NB4 (cell line): ENCODE data around the gene PIRT.

ENCODE experiments used
- DNase-seq: peaks from one replicate; pipeline ENCODE4 v3.0.0; 2010; ENCODE audit warnings: low read depth
- H3K4me3 ChIP-seq: one replicate; pipeline ENCODE4 v1.5.1; 2011; ENCODE audit warnings: mild to moderate bottlenecking, low read depth, low read length, moderate library complexity
- CTCF ChIP-seq: IDR thresholded peaks from one replicate; pipeline ENCODE4 v1.5.1; 2012; ENCODE audit warnings: low read depth, low read length
- MAX ChIP-seq: IDR thresholded peaks from 2 replicates; pipeline ENCODE4 v1.6.1; 2011; ENCODE audit warnings: low read depth, low read length
- MYC ChIP-seq: IDR thresholded peaks from 2 replicates; pipeline ENCODE4 v1.6.1; 2011; ENCODE audit warnings: low read depth, low read length
- POLR2A ChIP-seq: IDR thresholded peaks from 2 replicates; pipeline ENCODE4 v1.6.1; 2011; ENCODE audit warnings: mild to moderate bottlenecking; ENCODE audit not compliant: insufficient read length; ENCODE audit errors: extremely low read depth

PIRT gene

DNA sequence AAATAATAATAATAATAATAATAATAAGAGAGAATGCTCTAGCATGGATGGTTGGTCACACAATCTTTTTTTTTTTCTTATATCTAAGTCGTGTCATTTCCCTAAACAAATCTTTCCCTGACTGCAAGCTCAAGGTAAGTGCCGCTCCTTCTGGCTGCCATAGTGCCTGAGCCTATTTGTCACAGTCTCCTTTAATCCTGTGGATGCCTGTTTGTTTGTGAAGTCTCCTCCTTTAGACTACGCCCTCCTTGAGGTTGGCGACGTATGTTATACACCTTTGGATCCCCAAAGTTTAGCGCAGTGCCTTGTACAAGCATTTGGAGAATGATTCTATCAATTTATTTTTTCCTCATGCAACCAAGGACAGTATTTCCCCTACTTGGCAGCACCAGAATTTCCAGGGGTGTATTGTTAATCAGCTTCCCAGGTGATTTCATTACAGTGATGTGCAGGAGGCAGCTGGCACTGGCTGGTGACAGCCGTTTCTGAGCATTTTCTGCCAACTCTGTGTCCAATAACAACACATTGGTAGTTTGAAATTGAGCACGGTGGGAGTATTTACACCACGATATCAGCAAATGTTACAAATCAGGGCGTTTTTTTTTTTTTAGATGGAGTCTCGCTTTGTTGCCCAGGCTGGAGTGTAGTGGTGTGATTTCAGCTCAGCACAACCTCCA is 60.6 kb downstream of the PIRT start:
- TF ChIP-seq MAX (no peak), POLR2A (no peak), CTCF (no peak), MYC (no peak)
- DNase-seq, result no peak
- H3K4me3 ChIP-seq, result no peak overlapping the region

DNA sequence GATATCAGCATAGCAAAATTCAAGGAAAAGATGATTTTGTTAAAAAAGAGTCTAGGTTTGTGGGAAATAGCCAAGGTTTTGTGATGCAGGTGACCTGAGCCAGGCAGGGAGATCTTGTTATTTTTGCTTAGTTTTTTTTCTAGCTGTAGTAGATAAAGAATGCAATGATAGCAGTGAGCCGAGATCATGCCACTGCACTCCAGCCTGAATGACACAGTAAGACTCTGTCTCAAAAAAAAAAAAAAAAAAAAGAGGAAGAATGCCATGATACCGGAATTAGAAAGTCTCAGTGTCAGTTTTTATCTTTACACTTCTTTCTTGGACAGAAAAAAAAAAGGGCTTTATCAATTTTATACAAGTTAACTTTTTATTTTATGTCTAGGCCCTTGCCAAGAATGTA is 61.5 kb downstream of the PIRT start:
- H3K4me3 ChIP-seq, result no peak overlapping the region
- no peak for DNase-seq
- TF ChIP-seq MAX (no peak), POLR2A (no peak), CTCF (no peak), MYC (no peak)

- H3K4me3 ChIP-seq, result no peak overlapping the region
- no peak for TF ChIP-seq POLR2A
- TF ChIP-seq MAX, result no peak
- TF ChIP-seq MYC, result no peak
- no peak for TF ChIP-seq CTCF
- DNase-seq, result no peak
Observed at GRCh38 chr17:10775740-10776356, 62.0 kb downstream of the PIRT start.

DNA sequence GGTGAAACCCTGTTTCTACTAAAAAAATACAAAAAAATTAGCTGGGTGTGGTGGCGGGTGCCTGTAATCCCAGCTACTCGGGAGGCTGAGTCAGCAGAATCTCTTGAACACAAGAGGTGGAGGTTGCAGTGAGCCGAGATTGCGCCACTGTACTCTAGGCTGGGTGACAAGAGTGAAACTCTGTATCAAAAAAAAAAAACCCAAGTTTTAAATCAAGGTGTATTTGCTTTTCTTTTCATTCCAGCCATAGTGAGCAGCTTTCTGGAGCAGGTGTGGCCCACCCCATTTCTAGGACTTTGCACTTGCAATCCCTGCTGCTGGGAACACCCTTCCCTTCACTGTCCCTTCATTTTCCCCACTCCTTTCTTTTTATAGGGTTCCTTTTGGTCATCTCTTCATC is 62.8 kb downstream of the PIRT start:
- H3K4me3 ChIP-seq, result no peak overlapping the region
- DNase-seq, result no peak
- TF ChIP-seq CTCF (no peak), MAX (no peak), POLR2A (no peak), MYC (no peak)

DNA sequence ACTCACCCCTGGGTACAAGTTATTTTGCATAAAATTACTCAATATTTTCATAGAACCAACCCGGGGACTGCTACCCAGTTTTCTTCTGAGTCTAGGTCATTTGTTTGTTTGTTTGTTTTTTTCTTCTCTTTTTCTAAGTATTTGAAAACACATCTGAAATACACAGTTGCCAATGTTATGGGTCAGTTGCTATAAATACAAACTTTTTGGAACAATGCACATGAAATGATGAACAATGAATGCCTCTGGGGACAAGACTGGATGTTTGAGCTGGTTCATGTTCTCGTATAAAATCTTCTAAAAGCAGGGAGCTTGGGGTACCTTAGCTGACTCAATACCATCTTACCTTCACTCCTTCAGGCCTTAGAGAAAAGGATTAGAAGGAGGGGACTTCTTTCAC is 64.5 kb downstream of the PIRT start:
- no peak for DNase-seq
- TF ChIP-seq CTCF, result no peak
- no peak for TF ChIP-seq POLR2A
- no peak for TF ChIP-seq MYC
- no peak for TF ChIP-seq MAX
- no peak overlapping the region for H3K4me3 ChIP-seq
